ENCODE data around the gene SHOX.

DNA sequence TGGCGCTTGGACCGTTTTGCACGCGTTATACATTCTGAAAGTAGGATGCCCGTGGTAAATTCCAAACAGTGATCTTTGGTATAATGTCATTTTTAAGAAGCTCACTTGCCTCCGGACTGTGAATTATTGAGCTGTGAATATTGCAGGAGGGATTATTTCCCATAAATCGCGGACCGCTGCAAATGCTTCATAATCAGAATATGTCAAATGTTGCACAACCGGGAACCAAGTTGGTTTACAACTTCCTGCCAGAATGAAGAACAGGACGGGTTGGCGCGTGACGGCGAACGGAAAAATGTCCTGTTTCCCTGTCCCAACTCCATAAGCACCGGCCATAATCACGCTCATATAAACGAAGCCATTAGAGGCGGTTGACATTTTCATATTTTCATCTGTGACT lies 67.6 kb downstream of the SHOX start:
- no peak for TF ChIP-seq EZH2 (optimal IDR thresholded peaks at IDR 0.05; ENCODE audit: low read depth, low read length)
- TF ChIP-seq, protein P1, sequence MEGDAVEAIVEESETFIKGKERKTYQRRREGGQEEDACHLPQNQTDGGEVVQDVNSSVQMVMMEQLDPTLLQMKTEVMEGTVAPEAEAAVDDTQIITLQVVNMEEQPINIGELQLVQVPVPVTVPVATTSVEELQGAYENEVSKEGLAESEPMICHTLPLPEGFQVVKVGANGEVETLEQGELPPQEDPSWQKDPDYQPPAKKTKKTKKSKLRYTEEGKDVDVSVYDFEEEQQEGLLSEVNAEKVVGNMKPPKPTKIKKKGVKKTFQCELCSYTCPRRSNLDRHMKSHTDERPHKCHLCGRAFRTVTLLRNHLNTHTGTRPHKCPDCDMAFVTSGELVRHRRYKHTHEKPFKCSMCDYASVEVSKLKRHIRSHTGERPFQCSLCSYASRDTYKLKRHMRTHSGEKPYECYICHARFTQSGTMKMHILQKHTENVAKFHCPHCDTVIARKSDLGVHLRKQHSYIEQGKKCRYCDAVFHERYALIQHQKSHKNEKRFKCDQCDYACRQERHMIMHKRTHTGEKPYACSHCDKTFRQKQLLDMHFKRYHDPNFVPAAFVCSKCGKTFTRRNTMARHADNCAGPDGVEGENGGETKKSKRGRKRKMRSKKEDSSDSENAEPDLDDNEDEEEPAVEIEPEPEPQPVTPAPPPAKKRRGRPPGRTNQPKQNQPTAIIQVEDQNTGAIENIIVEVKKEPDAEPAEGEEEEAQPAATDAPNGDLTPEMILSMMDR (IDR thresholded peaks at IDR 0.05; ENCODE audit: low read length), result no peak

Measured in MM.1S (cell line).